HEK293T (cell line): ENCODE data around the gene SNCG.

ENCODE experiments used
- CTCF ChIA-PET: fragments of 350-600 bp; formaldehyde crosslinking; extraction: SDS; loops from one replicate; lab custom pipeline; 2021; ENCODE audit warnings: antibody characterized with exemption, inconsistent platforms; lab: Yijun Ruan, JAX
- POLR2A ChIA-PET: fragments of 350-600 bp; formaldehyde crosslinking; extraction: SDS; loops from one replicate; lab custom pipeline; 2020; ENCODE audit warnings: antibody characterized with exemption, inconsistent platforms; lab: Yijun Ruan, JAX
- DNase-seq: peaks from one replicate; pipeline ENCODE4 v3.0.0; 2012; ENCODE audit warnings: mixed read lengths; ENCODE audit errors: extremely low spot score
- ARNT ChIP-seq: fragments of 450-650 bp; IDR thresholded peaks from 2 replicates; pipeline ENCODE4 v1.6.1; 2017; ENCODE audit warnings: mild to moderate bottlenecking
- BHLHE40 ChIP-seq: fragments of 450-650 bp; IDR thresholded peaks from 2 replicates; pipeline ENCODE4 v1.6.1; 2016; ENCODE audit warnings: mild to moderate bottlenecking, moderate library complexity, borderline replicate concordance
- CTBP1 ChIP-seq: fragments of 450-650 bp; IDR thresholded peaks from 2 replicates; pipeline ENCODE4 v1.6.1; 2016; ENCODE audit warnings: borderline replicate concordance
- ELF4 ChIP-seq: fragments of 450-650 bp; IDR thresholded peaks from 2 replicates; pipeline ENCODE4 v1.6.1; 2017; ENCODE audit warnings: antibody characterized with exemption
- FOXA1 ChIP-seq: fragments of 450-650 bp; IDR thresholded peaks from 2 replicates; pipeline ENCODE4 v1.6.1; 2016; ENCODE audit warnings: mild to moderate bottlenecking
- FOXK2 ChIP-seq: fragments of 450-650 bp; IDR thresholded peaks from 2 replicates; pipeline ENCODE4 v1.6.1; 2016; ENCODE audit warnings: mild to moderate bottlenecking
- FOXM1 ChIP-seq: fragments of 450-650 bp; IDR thresholded peaks from 2 replicates; pipeline ENCODE4 v1.6.1; 2017; ENCODE audit warnings: mild to moderate bottlenecking, borderline replicate concordance
- HDGF ChIP-seq: fragments of 450-650 bp; IDR thresholded peaks from 2 replicates; pipeline ENCODE4 v1.6.1; 2017; ENCODE audit warnings: antibody characterized with exemption, borderline replicate concordance
- L3MBTL2 ChIP-seq: fragments of 450-650 bp; conservative IDR thresholded peaks from 2 replicates; pipeline ENCODE4 v1.6.1; 2016; ENCODE audit warnings: mild to moderate bottlenecking
- LEF1 ChIP-seq: fragments of 450-650 bp; IDR thresholded peaks from 2 replicates; pipeline ENCODE4 v1.6.1; 2017; ENCODE audit warnings: mild to moderate bottlenecking, borderline replicate concordance
- NFRKB ChIP-seq: fragments of 450-650 bp; IDR thresholded peaks from 2 replicates; pipeline ENCODE4 v1.6.1; 2016; ENCODE audit warnings: mild to moderate bottlenecking, moderate library complexity
- PKNOX1 ChIP-seq: fragments of 450-650 bp; IDR thresholded peaks from 2 replicates; pipeline ENCODE4 v1.6.1; 2016
- SP1 ChIP-seq: fragments of 450-650 bp; IDR thresholded peaks from 2 replicates; pipeline ENCODE4 v1.6.1; 2017
- SUZ12 ChIP-seq: fragments of 450-650 bp; IDR thresholded peaks from 2 replicates; pipeline ENCODE4 v1.6.1; 2016; ENCODE audit warnings: mild to moderate bottlenecking
- TARDBP ChIP-seq: fragments of 450-650 bp; IDR thresholded peaks from 2 replicates; pipeline ENCODE4 v1.6.1; 2016
- ZNF384 ChIP-seq: fragments of 450-650 bp; IDR thresholded peaks from 2 replicates; pipeline ENCODE4 v1.6.1; 2016

Gene SNCG

DNA sequence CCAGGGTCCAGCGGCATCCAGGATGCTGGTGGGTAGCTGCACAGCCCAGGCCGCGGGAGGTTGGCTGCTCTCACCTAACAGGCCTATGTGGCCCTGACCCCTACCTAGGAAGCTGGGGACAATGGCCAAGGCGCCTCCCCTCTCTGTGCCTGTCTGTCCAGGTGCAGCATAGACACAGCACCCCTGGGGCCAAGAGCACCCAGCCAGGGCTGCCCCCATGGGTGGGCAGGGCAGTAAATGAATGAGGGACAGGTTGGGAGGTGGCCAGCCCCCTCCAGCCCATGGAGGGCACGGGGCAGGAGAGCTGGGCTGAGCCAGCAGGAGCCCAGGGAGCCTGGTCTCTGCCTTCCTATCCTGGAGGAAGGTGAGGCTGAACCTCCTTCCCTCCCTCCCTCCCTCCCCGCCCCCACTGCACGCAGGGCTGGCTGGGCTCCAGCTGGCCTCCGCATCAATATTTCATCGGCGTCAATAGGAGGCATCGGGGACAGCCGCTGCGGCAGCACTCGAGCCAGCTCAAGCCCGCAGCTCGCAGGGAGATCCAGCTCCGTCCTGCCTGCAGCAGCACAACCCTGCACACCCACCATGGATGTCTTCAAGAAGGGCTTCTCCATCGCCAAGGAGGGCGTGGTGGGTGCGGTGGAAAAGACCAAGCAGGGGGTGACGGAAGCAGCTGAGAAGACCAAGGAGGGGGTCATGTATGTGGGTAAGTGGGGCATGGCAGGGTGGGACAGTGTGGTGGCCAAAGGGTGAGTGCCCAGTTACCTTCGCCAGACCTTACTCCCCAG is at the start of gene SNCG:
Gene SNCG, plus strand, starts transcription at position 484 of the 785 bp plus-strand sequence. Its CDS starts 99 bp downstream, at position 583.
- CTCF ChIA-PET = interaction anchor here (0.9 to 1.3 kb wide), 2 partner anchors 12 to 18 kb away, joined by 3 to 4 read pairs; no protein-coding TSS in a partner anchor
- peak; percentile 36 for DNase-seq
- TF ChIP-seq CTBP1 (no peak), TARDBP (no peak), PKNOX1 (no peak), BHLHE40 (no peak), LEF1 (no peak), NFRKB (no peak), FOXM1 (no peak), FOXA1 (no peak)
- POLR2A ChIA-PET = no interaction called here

GRCh38 chr10:86914734-86915133 is 43.7 kb upstream of the SNCG start:
- ChIA-PET POLR2A (no interaction called here), CTCF (no interaction called here)
- DNase-seq = no peak
- no peak for TF ChIP-seq FOXK2
- TF ChIP-seq ARNT = no peak
- no peak for TF ChIP-seq CTBP1
- TF ChIP-seq L3MBTL2 = no peak
- TF ChIP-seq SUZ12 = no peak
- no peak for TF ChIP-seq TARDBP
- TF ChIP-seq SP1 = no peak
- TF ChIP-seq ZNF384 = no peak
- no peak for TF ChIP-seq BHLHE40
- TF ChIP-seq LEF1 = no peak
- TF ChIP-seq FOXA1 = no peak
- no peak for TF ChIP-seq ELF4
- TF ChIP-seq PKNOX1 = no peak
- no peak for TF ChIP-seq FOXM1
- no peak for TF ChIP-seq HDGF
- no peak for TF ChIP-seq NFRKB

GRCh38 chr10:86918022-86918471 is 40.4 kb upstream of the SNCG start:
- no peak for DNase-seq
- TF ChIP-seq NFRKB (no peak), FOXM1 (no peak), BHLHE40 (no peak), SUZ12 (no peak), L3MBTL2 (no peak), HDGF (no peak), ZNF384 (no peak), ELF4 (no peak), SP1 (no peak), CTBP1 (no peak), ARNT (no peak), LEF1 (no peak), TARDBP (no peak), PKNOX1 (no peak), FOXK2 (no peak), FOXA1 (no peak)
- CTCF ChIA-PET = no interaction called here
- POLR2A ChIA-PET = no interaction called here

DNA sequence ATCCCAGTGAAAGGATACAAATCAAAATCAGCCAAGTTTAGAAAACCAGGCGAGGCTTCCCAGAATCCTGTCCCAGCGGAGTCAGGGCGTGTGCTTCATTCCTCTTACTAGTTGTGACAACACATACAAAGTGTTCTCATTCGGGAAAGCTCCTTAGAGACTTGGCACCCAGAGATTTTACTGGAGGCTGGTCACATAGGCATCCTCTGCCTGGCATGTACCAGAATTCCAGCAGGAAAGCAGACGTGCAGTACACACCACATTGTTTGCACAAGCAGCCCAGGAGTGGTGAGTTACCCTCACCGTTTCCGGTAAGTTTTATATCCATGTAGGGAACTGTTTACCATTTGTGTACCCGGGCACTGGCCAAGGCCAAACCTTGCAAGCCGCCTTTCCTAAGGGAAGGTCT is 35.8 kb upstream of the SNCG start:
- ChIA-PET CTCF (no interaction called here), POLR2A (no interaction called here)
- no peak for DNase-seq
- TF ChIP-seq CTBP1 (no peak), SUZ12 (no peak), ARNT (no peak), LEF1 (no peak), TARDBP (no peak), PKNOX1 (no peak), HDGF (no peak), BHLHE40 (no peak), L3MBTL2 (no peak), ZNF384 (no peak), SP1 (no peak), ELF4 (no peak), FOXA1 (no peak)

DNA sequence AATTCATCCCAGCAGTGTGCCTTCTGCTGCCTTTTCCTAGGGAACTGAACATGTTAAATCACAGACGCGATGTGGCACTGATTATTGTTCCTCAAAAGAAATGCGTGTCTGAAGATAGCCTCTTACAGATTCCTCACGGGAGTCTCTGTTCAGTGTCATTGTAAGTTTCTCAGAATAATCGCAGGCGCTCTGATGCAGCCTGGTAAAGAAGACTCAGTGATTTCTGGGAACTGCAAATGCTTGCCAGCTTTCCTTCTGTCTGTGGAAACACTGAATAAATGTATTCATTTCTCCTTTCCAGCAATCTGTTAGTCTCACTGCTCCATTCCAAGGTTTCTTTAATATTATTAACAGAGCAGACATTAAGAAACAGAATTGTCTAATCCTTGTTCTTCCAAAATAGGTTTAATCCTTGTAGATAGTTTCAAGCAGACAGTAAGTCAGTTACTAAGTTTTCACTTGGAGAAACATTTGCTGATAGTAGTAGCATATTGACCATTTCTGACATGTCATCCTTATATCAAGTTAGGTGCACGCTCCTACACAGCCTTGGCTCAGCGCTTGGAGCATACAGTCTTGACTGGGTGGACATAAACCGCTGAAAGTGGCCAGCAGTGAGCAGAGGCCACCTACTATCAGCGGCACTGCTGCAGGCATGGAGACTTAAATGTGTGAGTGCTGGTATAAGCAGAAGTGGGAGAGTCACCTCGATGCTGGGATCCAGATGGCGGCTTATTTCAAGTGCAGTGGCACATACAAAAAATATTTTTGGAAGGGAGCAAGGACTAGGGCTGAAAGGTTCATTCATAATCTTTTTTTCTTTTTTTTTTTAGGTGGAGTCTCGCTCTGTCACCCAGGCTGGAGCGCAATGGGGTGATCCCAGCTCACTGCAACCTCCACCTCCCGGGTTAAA is 28.7 kb upstream of the SNCG start:
- TF ChIP-seq HDGF (no peak), FOXA1 (no peak), PKNOX1 (no peak), SUZ12 (no peak), FOXK2 (no peak), ZNF384 (no peak)
- DNase-seq = no peak
- POLR2A ChIA-PET = no interaction called here
- CTCF ChIA-PET = no interaction called here
